ENCODE data around the gene PTPN9. TPM values are rescaled to one million over a fixed set of nuclear protein-coding genes. Genes with fewer than 3 reads are reported as not detected.
"Not testable (repeated sequence)": the region's sequence is repeated elsewhere in the genome, so short reads cannot be mapped to it uniquely, and the experiment has no call there.

PTPN9 gene
- total and polyA plus RNA-seq, 10 of the 15 experiments (the other 5 are each of a cell fraction or from before 2014, with no cell fraction given): 7.8 to 29.1 (median 18.5) TPM

- TF ChIP-seq ATF3 (IDR thresholded peaks at IDR 0.05; ENCODE audit: borderline replicate concordance, extremely low read depth, low read depth, low read length) (no peak), PAX5 (IDR thresholded peaks at IDR 0.05; ENCODE audit: borderline replicate concordance, low read depth, low read length) (no peak), HCFC1 (IDR thresholded peaks at IDR 0.05; ENCODE audit: low read length) (no peak), CHD1 (IDR thresholded peaks at IDR 0.05; ENCODE audit: low read depth, low read length) (no peak)
Measured at GRCh38 chr15:75544359-75544758, 34.8 kb downstream of the PTPN9 start (continued).

- H3K9me3 ChIP-seq (replicated peaks; ENCODE audit: control insufficient read depth, insufficient read depth, low read length); H3K27ac ChIP-seq (ENCODE audit: control insufficient read depth, insufficient read depth); H3K4me2 ChIP-seq (ENCODE audit: control insufficient read depth, insufficient read depth); H3K79me2 ChIP-seq (ENCODE audit: control insufficient read depth, insufficient read depth, low read length); ATAC-seq; DNase-seq (ENCODE audit: low read depth, low spot score); BruUV-seq (replicated peaks); H4K20me1 ChIP-seq (ENCODE audit: control insufficient read depth, insufficient read depth); H3K27me3 ChIP-seq (replicated peaks in 1 of 2; ENCODE audit: control insufficient read depth in 2 of 2, insufficient read depth in 2 of 2, low read length in 1 of 2); CTCF ChIA-PET; H3K4me3 ChIP-seq; intact Hi-C loops (cut with micrococcal nuclease; ENCODE audit: unreplicated experiment); H3K36me3 ChIP-seq (ENCODE audit: control insufficient read depth in 2 of 2, insufficient read depth in 2 of 2, low read length in 1 of 2); H2AFZ ChIP-seq (ENCODE audit: control insufficient read depth, low read depth, low read length); POLR2A ChIA-PET; in situ Hi-C loops (cut with MboI); H3K4me1 ChIP-seq (ENCODE audit: control insufficient read depth, insufficient read depth, low read length); FAIRE-seq; H3K9ac ChIP-seq (ENCODE audit: control insufficient read depth, insufficient read depth, low read length); SMC1A ChIA-PET (ENCODE audit: uncharacterized antibody, unreplicated experiment): not testable (repeated sequence)
- RAD21 ChIA-PET (ENCODE audit: unreplicated experiment): interaction anchor here (0.7 to 1.6 kb wide), 2 partner anchors 11 to 175 kb away, joined by 3 to 4 read pairs; no protein-coding TSS in a partner anchor
- WGBS (ENCODE audit: insufficient coverage, insufficient replicate concordance, low lambda C conversion rate, missing lambda C conversion rate): 60% methylated on average over 3 of the region's 6 CpGs
Measured at GRCh38 chr15:75542949-75543545, 36.1 kb downstream of the PTPN9 start.

GRCh38 chr15:75542386-75542797 lies 36.7 kb downstream of the PTPN9 start:
- Histone ChIP-seq H3K79me2 (ENCODE audit: control insufficient read depth, insufficient read depth, low read length) (peaks cover 3% of the 10 kb centered on the region), H4K20me1 (ENCODE audit: control insufficient read depth, insufficient read depth) (no peaks in the 10 kb centered on the region), H2AFZ (ENCODE audit: control insufficient read depth, low read depth, low read length) (no peak overlapping the region), H3K4me2 (ENCODE audit: control insufficient read depth, insufficient read depth) (no peak overlapping the region), H3K4me3 (no peak overlapping the region), H3K9ac (ENCODE audit: control insufficient read depth, insufficient read depth, low read length) (no peak overlapping the region), H3K27ac (ENCODE audit: control insufficient read depth, insufficient read depth) (no peak overlapping the region), H3K36me3 (ENCODE audit: control insufficient read depth in 2 of 2, insufficient read depth in 2 of 2, low read length in 1 of 2) (no peaks in the 10 kb centered on the region), H3K27me3 (replicated peaks in 1 of 2; ENCODE audit: control insufficient read depth in 2 of 2, insufficient read depth in 2 of 2, low read length in 1 of 2) (no peaks in the 10 kb centered on the region), H3K4me1 (ENCODE audit: control insufficient read depth, insufficient read depth, low read length) (no peaks in the 10 kb centered on the region), H3K9me3 (replicated peaks; ENCODE audit: control insufficient read depth, insufficient read depth, low read length) (no peaks in the 10 kb centered on the region)
- no TSS peak for BruUV-seq (replicated peaks)
- in situ Hi-C loops (cut with MboI) (no loop called here), intact Hi-C loops (cut with micrococcal nuclease; ENCODE audit: unreplicated experiment) (no loop called here)
- peak; percentile 81 for FAIRE-seq
- no peak for ATAC-seq
- ChIA-PET CTCF (no interaction called here), SMC1A (ENCODE audit: uncharacterized antibody, unreplicated experiment) (no interaction called here), RAD21 (ENCODE audit: unreplicated experiment) (no interaction called here), POLR2A (no interaction called here)
- no peak for DNase-seq (ENCODE audit: low read depth, low spot score)
- WGBS (ENCODE audit: insufficient coverage, insufficient replicate concordance, low lambda C conversion rate, missing lambda C conversion rate): 21% methylated on average over 2 of the region's 2 CpGs
- TF ChIP-seq ZBTB11 (CRISPR knock-in tag; IDR thresholded peaks at IDR 0.05) (no peak), ZNF207 (IDR thresholded peaks at IDR 0.05; ENCODE audit: borderline replicate concordance) (no peak), NKRF (conservative IDR thresholded peaks at IDR 0.05) (no peak), FOXM1 (IDR thresholded peaks at IDR 0.05; ENCODE audit: low read depth, low read length) (no peak)
